LNCaP clone FGC (cell line): ENCODE results near the gene FAHD2B.
"Not testable (repeated sequence)": the region's sequence is repeated elsewhere in the genome, so short reads cannot be mapped to it uniquely, and the experiment has no call there.

Source experiments
- DNase-seq: peaks from one replicate; pipeline ENCODE4 v3.0.0-alpha.2; 2011; ENCODE audit warnings: low read depth
- H3K4me3 ChIP-seq: 2 replicates; pipeline ENCODE4 v1.5.1; 2011; ENCODE audit warnings: mild to moderate bottlenecking, low read depth, low read length, control low read depth
- TF ChIP-seq, protein P1 (sequence below): IDR thresholded peaks from 2 replicates; pipeline ENCODE4 v1.5.1; 2012; ENCODE audit warnings: mild to moderate bottlenecking; ENCODE audit not compliant: control insufficient read depth, insufficient read depth; ENCODE audit errors: extremely low read depth

The FAHD2B gene, protein sequence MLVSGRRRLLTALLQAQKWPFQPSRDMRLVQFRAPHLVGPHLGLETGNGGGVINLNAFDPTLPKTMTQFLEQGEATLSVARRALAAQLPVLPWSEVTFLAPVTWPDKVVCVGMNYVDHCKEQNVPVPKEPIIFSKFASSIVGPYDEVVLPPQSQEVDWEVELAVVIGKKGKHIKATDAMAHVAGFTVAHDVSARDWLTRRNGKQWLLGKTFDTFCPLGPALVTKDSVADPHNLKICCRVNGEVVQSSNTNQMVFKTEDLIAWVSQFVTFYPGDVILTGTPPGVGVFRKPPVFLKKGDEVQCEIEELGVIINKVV

DNA sequence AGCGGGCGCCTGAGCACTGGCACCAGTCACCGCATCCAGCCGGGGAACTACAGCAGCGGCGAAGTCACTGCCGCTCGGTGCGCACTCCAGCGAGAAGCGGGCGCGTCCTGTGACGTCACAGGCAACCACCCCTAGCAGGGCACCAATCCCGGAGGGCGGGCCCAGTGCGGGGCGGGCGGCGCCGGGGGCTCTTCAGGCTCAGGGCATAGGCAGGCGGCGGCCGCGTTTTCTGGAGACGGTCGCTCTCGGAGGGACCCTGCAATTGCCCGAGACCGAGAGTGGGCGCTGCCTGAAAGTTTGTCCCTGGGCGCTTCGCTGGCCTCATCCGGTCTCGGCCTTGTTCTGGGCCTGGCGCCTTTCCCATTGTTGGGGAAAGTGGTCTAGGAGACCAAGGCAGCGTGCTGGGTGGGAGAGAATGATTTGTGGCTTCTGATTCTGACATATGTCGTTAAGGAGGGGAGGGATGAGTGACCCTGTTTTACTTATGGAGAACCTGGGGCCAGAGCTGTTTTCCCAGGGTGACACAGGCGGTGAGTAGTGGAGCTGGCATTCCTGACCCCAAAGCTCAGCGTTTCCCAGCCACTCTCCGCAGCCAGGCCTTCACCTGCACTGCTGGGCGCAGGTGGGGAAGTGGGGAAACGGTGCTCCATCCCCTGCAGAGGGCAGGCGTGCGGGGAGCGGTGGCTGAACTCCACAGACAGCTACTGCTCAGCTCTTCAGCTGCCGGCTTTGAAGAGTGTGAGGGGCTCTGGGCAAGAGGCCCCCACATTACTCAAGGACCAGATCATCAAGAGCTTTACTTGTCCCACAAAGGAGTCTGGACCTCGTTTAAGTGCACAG, at the start of gene FAHD2B:
Gene FAHD2B, minus strand, starts transcription at position 111 of the 840 bp plus-strand sequence. CDS start 3,176 bp downstream, outside the sequence.
- H3K4me3 ChIP-seq: peak within 1 kb of the TSS; percentile 38
- DNase-seq: not testable (repeated sequence)

DNA sequence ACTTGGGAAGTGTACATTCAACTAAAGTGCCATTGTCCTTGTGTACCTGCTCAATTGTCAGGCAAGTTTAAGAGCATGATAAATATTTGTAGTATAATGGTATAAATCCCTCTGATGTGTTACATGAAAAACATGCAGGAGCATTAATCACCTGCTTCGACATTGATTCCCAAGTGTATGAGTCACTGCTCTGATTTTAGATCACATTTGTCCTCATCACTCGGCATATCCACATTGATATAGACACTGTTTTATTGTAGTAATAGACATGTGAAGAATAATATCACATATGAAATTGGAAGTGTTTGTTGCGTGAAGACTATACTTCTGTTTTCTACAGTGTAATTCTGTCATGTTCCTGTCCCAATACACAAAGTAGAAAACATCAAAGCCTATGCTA, 49.3 kb upstream of the FAHD2B start:
- not testable (repeated sequence) for H3K4me3 ChIP-seq, DNase-seq

DNA sequence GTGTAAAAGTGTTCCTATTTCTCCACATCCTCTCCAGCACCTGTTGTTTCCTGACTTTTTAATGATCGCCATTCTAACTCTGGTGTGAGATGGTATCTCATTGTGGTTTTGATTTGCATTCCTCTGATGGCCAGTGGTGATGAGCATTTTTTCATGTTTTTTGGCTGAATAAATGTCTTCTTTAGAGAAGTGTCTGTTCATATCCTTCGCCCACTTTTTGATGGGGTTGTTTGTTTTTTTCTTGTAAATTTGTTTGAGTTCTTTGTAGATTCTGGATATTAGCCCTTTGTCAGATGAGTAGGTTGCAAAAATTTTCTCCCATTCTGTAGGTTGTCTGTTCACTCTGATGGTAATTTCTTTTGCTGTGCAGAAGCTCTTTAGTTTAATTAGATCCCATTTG, 34.4 kb upstream of the FAHD2B start:
- H3K4me3 ChIP-seq, DNase-seq: not testable (repeated sequence)

DNA sequence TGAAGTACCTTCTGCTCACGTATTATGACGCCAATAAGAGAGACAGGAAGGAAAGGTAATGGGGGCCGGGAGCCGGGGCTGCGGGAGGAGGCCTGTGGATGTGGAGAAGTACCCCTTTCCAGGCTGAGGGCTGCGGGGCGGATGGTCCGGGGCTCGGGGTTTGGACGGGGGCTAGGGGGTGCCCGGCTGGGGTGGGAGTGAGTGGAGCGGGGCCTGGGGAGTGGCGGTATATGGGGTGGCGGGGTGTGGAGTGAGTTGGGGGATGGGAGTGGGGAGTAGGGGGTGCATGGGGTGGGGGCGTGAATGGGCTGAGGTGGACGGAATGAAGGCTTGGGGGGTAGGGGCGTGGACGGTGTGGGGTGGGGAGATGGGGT, 19.2 kb upstream of the FAHD2B start:
- peak overlapping the region; percentile 49 for H3K4me3 ChIP-seq
- DNase-seq: not testable (repeated sequence)

DNA sequence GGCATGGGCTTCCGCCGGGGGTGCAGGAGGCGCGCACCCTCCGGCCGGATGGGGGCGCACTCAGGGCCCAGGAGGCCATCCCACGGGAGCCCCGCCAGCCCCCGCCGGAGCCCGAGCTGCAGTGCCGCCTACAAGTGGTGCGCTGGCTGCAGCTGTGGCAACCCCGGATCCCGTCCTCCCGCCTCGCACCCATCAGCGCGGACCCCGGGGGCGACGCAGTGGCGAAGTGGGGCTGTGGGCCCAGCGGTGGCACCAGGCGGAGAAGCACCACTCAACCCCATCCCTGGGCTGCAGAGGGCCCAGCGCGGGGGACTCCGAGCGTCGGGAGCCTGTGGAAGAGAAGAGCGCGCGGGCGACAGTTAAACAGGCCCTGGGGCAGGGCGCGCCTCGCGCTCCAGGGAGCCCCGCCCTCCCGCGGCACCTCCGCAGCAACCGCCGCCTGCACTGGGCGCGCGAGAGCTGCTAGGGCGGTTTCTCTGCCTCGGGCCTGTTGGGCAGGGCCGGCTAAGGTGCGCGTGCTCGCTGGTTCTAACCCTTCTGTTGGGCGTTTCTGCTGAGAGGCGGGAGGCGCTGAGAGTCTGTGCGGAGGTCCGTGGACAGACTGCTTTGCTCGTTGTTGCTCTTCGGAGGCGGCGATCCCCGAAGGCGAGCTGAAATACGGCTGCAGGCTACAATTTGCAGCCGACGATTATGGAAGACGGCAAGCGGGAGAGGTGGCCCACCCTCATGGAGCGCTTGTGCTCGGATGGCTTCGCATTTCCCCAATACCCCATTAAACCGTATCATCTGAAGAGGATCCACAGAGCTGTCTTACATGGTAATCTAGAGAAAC, 18.6 kb upstream of the FAHD2B start, which contains the start of gene ANKRD36:
Gene ANKRD36, plus strand, starts transcription at position 104 of the 832 bp plus-strand sequence. Its CDS starts 587 bp downstream, at position 691.
- not testable (repeated sequence) for DNase-seq
- H3K4me3 ChIP-seq: peak within 1 kb of the TSS; percentile 49
- TF ChIP-seq, protein P1, sequence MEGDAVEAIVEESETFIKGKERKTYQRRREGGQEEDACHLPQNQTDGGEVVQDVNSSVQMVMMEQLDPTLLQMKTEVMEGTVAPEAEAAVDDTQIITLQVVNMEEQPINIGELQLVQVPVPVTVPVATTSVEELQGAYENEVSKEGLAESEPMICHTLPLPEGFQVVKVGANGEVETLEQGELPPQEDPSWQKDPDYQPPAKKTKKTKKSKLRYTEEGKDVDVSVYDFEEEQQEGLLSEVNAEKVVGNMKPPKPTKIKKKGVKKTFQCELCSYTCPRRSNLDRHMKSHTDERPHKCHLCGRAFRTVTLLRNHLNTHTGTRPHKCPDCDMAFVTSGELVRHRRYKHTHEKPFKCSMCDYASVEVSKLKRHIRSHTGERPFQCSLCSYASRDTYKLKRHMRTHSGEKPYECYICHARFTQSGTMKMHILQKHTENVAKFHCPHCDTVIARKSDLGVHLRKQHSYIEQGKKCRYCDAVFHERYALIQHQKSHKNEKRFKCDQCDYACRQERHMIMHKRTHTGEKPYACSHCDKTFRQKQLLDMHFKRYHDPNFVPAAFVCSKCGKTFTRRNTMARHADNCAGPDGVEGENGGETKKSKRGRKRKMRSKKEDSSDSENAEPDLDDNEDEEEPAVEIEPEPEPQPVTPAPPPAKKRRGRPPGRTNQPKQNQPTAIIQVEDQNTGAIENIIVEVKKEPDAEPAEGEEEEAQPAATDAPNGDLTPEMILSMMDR: peak; percentile 52

DNA sequence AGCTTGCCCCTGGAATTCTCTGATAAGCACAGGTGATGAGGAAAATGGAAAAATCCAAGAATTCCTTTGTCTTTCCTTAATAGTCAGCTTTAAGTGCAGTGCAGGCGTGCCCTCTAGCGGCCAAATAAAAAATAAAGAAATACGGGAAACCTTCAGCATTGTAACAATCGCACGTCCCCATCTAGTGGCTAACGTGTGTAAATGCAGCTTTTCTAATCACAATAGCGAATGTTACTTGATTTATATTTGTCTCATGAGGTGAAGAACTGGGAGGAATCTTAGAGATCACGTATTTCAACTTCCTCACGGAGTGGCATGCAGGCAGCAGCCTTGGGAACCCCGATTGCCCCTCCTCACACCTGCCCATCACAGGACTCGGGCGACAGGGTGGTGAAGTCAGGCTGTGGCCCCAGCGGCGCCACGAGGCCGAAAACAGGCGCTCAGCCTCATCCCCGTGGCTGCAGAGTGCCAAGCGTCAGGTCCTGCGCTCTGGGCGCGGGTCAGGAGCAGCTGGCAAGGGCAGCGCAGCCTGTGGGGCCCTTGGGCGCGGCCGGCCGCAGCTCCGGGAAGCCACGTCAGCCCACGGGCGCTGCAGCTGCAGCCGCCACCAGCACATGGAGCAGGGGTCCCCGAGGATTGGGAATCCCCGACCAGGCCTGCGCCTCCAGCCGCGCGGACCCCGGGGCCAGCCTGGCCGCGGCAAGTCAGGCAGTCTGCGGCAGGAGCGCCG, 17.8 kb upstream of the FAHD2B start:
- peak overlapping the region; percentile 49 for H3K4me3 ChIP-seq
- TF ChIP-seq, protein P1: peak; percentile 66
- DNase-seq: not testable (repeated sequence)

DNA sequence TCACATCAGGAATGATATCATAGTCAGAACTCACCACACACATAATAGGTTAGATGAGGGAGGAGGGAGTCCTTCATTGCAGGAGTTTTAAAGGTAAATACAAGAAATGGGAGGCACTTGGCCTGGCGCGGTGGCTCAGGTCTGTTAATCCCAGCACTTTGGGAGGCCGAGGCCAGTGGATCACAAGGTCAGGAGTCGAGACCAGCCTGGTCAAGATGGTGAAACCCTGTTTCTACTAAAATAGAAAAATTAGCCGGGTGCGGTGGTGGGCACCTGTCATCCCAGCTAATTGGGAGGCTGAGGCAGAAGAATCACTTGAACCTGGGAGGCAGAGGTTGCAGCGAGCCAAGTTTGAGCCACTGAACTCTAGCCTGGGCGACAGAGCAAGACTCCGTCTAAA, 16.6 kb upstream of the FAHD2B start:
- not testable (repeated sequence) for DNase-seq, H3K4me3 ChIP-seq

DNA sequence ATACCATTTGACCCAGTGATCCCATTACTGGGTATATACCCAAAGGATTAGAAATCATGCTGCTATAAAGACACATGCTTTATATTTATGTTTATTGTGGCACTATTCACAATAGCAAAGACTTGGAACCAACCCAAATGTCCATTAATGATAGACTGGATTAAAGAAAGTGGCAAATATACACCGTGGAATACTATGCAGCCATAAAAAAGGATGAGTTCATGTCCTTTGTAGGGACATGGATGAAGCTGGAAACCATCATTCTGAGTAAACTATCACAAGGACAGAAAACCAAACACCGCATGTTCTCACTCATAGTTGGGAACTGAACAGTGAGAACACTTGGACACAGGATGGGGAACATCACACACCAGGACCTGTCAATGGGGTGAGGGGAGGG, 12.2 kb upstream of the FAHD2B start:
- not testable (repeated sequence) for H3K4me3 ChIP-seq, DNase-seq

DNA sequence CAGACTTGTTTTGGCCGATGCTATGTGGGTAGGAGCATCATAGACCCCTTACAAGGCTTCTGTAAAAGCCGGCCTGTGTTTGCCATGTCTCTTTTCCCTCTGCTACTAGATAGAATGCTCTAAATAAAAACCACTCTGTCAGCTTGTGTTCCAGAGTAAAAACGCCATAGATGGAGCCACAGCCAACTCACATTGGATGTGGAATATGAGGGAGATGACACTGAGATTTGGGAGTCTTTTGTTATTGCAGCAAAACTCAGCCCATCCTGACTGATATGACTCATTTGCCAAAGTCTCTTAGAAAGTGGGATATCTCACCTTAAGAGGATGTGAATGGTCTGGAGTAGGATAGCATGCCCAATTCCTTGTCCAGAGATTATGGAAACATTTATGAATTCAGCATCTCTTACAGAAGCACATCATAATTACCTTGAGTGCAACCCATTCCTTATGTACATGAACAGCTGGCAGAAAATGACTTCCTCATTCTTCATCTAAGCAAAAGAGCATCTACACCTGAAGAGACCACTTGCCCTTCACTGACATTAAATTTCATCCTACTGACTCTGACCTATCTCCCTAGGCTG, 4.2 kb upstream of the FAHD2B start:
- not testable (repeated sequence) for DNase-seq, H3K4me3 ChIP-seq

DNA sequence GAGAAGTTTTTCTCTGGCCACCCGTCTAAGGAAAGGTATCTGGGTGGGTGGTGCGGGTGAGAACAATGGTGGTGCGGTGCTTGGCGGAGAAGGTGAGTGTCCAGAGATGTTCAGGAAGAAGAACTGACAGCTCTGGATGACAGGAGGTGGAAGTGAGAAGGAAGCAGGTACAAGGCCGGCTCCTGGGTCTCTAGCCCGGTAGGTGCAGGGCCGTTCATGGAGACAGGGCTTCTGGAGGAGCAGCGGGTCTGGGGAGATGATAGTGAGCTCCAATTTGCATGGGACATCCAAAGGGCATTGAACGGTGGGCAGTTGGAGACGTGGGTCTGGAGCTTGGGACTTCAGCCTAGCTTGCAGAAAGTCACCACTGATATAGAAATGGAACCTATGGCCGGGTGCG, 979 bp upstream of the FAHD2B start:
- TF ChIP-seq, protein P1: no peak
- H3K4me3 ChIP-seq: no peak overlapping the region; the same call in 1 of the 2 replicates
- DNase-seq: no peak

DNA sequence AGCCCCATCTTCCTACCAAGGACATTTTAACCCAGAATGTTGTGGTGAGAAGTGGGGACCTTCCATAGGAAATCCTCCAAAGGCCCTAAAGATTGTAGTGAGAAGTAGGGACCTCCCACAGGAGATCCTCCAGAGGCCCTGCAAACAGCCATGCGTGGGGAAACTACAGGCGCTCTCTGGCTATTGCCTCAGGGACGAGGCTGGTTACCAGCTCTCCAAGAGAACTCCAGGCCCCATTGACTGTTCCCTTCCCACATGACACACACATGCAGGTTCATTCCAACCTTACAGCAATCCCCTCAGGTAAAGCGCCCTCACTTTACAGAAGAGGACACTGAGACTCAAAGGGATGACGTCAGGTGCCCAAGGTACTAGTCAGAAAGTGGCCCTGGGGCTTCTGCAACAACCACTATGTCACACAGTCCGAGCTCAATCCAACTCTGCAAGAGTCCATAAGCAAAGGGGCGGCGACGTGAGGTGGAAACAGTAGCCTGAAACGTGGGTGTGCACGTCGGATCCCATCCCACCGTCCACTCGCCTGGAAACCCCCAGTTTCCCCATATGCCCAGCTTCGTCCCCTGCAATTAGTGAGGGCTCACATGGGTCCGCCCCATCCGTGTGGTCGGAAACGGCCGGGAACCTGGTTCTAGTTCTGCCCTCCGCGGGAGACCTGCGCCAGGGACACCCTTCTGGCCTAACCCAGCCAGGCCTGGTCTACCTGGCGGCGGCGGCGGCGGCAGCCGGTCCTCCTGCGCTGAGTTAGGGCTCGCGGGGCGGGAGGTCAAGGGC, 505 bp downstream of the FAHD2B start:
- H3K4me3 ChIP-seq: peak overlapping the region; percentile 38
- not testable (repeated sequence) for DNase-seq

DNA sequence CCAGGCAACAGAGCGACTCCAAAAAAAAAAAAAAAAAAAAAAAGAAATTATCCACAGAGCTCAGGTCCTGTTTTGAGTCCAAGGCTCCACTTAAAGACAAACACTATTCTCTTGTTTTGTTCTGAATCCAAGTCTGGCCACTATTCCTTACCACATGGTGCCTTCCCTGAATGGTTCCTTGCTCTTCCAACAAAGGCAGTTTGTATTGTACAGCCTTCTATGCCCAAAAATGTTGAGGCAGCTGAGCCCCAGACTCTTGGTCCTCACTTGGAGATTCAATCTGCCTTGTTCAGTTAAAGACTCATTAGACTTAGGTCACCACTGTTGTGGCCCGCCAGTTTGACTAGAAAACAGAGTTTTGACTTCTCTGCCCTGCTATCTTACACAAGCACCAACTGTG, 1.7 kb downstream of the FAHD2B start:
- DNase-seq, H3K4me3 ChIP-seq: not testable (repeated sequence)

DNA sequence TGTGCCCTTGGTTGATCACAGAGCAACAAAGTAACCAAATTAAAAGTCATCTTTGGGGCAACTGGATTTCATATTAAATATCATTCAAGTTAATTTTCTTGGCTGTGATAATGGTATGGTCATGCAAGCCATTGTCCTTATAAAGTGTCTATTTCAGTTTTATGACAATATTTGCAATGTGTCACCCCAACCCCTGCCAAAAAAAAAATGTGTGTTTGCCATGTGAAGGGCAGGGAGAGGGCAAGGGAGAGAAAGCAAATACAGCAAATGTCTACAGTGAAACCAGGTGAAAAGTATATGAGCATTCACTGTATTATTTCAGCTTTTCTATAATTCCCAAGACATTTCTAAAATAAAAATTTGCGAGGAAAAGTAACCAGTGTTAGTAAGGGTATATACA, 6.0 kb downstream of the FAHD2B start:
- DNase-seq: peak; percentile 68
- not testable (repeated sequence) for H3K4me3 ChIP-seq
